LNCaP clone FGC (cell line): ENCODE measurements around the gene SMIM28.

Experiments used
- DNase-seq: peaks from one replicate; pipeline ENCODE4 v3.0.0-alpha.2; 2011; ENCODE audit warnings: low read depth
- H3K4me3 ChIP-seq: 2 replicates; pipeline ENCODE4 v1.5.1; 2011; ENCODE audit warnings: mild to moderate bottlenecking, low read depth, low read length, control low read depth
- TF ChIP-seq, protein P1 (sequence below): IDR thresholded peaks from 2 replicates; pipeline ENCODE4 v1.5.1; 2012; ENCODE audit warnings: mild to moderate bottlenecking; ENCODE audit not compliant: control insufficient read depth, insufficient read depth; ENCODE audit errors: extremely low read depth

The SMIM28 gene

DNA sequence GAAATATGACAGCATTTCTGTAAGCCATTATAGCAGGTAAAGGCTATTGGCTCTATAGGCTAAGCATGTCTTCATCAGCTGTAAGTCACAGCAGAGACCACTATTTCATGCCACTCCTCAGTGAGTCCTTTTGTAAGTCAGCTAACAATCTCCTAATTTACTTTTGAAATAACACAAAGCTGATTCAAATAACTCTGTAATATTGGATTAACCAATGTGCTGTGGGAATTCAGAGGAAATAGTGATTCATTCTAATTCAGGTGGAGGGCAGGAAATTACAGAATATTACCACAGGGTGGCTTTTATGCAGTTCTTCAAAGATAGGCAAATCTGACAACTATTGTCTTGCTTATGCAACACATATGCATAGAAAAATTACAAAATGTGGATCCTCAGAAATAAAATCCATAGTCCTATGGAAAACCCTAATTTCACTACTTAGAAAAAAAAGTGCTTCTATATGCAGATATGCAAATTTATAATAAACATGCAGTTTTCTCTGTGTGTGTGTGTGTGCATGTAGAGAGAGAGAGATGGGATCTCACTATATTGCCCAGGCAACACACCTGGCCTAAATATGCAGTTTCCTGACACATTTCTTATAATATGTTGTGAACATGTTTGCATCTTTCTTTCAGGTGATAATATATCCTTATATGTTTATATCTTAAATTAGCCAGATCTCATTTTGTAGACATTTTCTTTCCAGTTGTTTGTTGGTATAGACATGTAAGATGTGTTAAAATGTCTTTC lies 4.8 kb upstream of the SMIM28 start:
- no peak overlapping the region for H3K4me3 ChIP-seq
- TF ChIP-seq, protein P1, sequence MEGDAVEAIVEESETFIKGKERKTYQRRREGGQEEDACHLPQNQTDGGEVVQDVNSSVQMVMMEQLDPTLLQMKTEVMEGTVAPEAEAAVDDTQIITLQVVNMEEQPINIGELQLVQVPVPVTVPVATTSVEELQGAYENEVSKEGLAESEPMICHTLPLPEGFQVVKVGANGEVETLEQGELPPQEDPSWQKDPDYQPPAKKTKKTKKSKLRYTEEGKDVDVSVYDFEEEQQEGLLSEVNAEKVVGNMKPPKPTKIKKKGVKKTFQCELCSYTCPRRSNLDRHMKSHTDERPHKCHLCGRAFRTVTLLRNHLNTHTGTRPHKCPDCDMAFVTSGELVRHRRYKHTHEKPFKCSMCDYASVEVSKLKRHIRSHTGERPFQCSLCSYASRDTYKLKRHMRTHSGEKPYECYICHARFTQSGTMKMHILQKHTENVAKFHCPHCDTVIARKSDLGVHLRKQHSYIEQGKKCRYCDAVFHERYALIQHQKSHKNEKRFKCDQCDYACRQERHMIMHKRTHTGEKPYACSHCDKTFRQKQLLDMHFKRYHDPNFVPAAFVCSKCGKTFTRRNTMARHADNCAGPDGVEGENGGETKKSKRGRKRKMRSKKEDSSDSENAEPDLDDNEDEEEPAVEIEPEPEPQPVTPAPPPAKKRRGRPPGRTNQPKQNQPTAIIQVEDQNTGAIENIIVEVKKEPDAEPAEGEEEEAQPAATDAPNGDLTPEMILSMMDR = no peak
- DNase-seq = no peak

DNA sequence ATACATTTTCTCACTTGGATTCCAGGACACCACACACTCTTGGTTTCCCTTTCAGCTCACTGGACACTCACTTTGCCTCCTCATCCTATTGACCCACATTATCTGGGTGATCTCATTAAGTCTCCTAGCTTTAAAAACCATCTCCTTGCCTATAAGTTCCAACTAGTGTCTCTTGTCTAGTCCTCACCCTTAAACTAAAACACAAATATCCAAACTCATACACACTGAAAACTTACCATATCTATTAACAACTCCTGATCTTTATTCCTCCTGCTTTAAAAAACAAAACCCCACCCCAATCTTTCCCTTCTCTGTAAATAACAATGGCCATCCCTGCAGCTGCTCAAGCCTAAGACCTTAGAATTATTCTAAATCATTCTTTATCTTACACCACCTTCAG lies 3.5 kb upstream of the SMIM28 start:
- TF ChIP-seq, protein P1 = no peak

DNA sequence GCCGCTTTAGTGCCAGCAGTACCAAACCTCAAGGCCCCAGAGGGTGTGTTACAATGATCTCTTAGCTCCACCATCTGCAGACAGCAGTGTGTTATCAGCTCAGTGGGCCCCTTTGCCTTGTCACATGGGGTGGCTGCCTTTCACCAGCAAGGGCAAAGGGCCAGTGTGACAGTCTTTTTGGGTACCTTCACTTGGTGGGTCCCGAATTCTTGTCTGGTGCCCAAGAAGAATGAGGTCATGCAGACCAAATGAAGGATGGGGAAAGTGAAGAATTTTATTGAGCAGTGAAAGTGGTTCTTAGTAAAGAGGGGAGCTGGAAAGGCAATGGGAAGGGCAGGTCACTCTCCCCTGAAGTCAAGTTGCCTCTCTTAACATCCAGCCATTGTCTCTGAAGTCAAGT lies 2.9 kb upstream of the SMIM28 start:
- H3K4me3 ChIP-seq = no peak overlapping the region
- no peak for DNase-seq
- TF ChIP-seq, protein P1 = no peak

More for the DNA sequence above, 3.5 kb upstream of the SMIM28 start:
- DNase-seq = no peak
- no peak overlapping the region for H3K4me3 ChIP-seq

DNA sequence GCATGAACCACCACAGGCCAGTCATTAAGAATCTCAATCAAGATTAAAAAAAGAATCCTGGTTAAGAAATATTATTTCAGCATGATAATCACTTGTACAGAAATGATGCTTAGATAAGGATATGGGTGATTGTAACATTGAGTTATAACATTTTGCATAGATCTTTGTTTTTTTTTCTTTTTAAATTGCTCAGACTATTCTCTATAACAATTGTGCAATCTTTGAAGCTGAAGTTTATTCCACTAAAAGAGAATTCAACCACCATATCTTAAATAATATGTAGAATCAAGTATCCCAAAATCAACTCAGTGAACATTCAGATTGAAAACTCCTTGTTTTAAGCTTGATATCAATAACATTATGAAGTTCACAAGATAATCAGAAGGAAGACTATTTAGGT lies 663 bp upstream of the SMIM28 start:
- no peak for DNase-seq
- no peak overlapping the region for H3K4me3 ChIP-seq
- TF ChIP-seq, protein P1 = no peak

DNA sequence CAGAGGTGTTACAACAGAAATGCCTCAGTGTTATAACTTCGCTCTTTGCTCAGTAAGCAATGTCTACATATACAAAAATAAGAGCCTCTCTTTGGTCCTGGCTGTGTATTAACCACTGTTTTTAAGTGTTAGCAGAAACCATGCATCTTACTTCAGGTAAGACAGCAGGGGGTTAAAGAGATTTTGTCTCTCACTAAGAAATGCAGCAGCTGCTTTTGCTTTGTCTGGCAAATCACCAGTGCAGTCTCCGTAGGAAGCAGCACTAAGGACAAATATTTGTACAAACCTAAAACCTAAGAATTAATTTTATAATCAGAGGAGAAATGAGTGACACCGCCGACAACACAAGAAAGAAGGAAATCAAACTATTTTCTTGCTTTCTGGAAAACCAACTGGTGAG lies 758 bp downstream of the SMIM28 start:
- TF ChIP-seq, protein P1 = no peak
- no peak overlapping the region for H3K4me3 ChIP-seq
- no peak for DNase-seq

GRCh38 chr6:138382498-138383265 lies 5.0 kb downstream of the SMIM28 start:
- TF ChIP-seq, protein P1 = no peak
- no peak overlapping the region for H3K4me3 ChIP-seq
- no peak for DNase-seq

DNA sequence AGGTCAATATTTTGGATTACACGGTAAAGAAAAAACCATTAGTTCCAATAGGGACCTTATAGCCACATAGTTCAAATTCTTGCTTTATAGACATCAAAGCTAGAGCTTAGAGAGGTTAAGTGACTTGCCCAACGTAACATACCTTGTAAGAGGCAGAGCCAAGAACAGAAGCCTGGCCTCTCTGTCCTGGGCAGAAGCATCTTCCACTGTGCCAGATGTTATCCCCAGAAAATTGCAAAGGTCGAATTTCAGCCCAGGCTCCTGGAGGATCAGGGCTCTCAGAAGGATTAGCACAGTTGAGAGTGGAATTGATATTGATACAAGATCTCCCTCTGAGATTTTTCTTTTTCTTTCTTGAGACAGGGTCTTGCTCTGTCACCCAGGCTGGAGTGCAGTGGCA lies 6.1 kb downstream of the SMIM28 start:
- TF ChIP-seq, protein P1 = no peak
- DNase-seq = no peak

More for the DNA sequence above, 6.1 kb downstream of the SMIM28 start:
- no peak overlapping the region for H3K4me3 ChIP-seq
